ENCODE results near the gene P2RY14. TPM values are rescaled to one million over a fixed set of nuclear protein-coding genes. Genes with fewer than 3 reads are reported as not detected.

The P2RY14 gene
- total RNA-seq, 1 donor from 2014 or later = not detected

- Histone ChIP-seq H3K4me3 (ENCODE audit: low read depth, low read length) (no peak overlapping the region), H3K36me3 (ENCODE audit: control insufficient read depth, insufficient read depth, low read length) (no peaks in the 10 kb centered on the region), H3K27me3 (ENCODE audit: control insufficient read depth, insufficient read depth, low read length) (no peaks in the 10 kb centered on the region)
- DNase-seq (ENCODE audit: low read depth) = no peak
- TF ChIP-seq, protein P1, sequence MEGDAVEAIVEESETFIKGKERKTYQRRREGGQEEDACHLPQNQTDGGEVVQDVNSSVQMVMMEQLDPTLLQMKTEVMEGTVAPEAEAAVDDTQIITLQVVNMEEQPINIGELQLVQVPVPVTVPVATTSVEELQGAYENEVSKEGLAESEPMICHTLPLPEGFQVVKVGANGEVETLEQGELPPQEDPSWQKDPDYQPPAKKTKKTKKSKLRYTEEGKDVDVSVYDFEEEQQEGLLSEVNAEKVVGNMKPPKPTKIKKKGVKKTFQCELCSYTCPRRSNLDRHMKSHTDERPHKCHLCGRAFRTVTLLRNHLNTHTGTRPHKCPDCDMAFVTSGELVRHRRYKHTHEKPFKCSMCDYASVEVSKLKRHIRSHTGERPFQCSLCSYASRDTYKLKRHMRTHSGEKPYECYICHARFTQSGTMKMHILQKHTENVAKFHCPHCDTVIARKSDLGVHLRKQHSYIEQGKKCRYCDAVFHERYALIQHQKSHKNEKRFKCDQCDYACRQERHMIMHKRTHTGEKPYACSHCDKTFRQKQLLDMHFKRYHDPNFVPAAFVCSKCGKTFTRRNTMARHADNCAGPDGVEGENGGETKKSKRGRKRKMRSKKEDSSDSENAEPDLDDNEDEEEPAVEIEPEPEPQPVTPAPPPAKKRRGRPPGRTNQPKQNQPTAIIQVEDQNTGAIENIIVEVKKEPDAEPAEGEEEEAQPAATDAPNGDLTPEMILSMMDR (IDR thresholded peaks at IDR 0.05; ENCODE audit: insufficient read depth, low read length, poor library complexity, severe bottlenecking) = no peak
These were observed 11.1 kb upstream of the P2RY14 start for GRCh38 chr3:151289445-151289844.

DNA sequence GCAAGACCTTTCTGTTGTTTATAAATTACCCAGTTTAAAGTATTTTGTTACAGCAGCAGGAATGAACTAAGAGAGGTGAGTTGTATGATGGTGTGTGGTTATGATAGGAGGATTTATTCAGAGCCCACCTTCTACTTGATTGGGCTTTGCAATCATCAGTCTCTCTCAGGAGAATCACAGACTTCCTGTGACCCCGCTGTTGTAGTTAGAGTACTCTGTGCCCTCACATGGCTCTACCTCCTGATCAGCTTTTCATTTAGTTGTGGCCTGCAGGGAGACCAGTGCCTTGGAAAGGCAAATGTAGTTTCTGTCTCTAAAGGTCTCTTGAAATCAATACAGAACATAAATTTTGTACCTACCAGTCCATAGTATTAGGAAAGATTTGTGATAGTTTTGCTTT, 7.6 kb upstream of the P2RY14 start:
- H3K4me3 ChIP-seq (ENCODE audit: low read depth, low read length) = no peak overlapping the region
- DNase-seq (ENCODE audit: low read depth) = no peak
- H3K27me3 ChIP-seq (ENCODE audit: control insufficient read depth, insufficient read depth, low read length) = no peaks in the 10 kb centered on the region
- H3K36me3 ChIP-seq (ENCODE audit: control insufficient read depth, insufficient read depth, low read length) = no peaks in the 10 kb centered on the region
- TF ChIP-seq, protein P1 (IDR thresholded peaks at IDR 0.05; ENCODE audit: insufficient read depth, low read length, poor library complexity, severe bottlenecking) = no peak

GRCh38 chr3:151283907-151284461, 5.6 kb upstream of the P2RY14 start:
- TF ChIP-seq, protein P1 (IDR thresholded peaks at IDR 0.05; ENCODE audit: insufficient read depth, low read length, poor library complexity, severe bottlenecking) = no peak
- Histone ChIP-seq H3K27me3 (ENCODE audit: control insufficient read depth, insufficient read depth, low read length) (no peaks in the 10 kb centered on the region), H3K36me3 (ENCODE audit: control insufficient read depth, insufficient read depth, low read length) (no peaks in the 10 kb centered on the region), H3K4me3 (ENCODE audit: low read depth, low read length) (no peak overlapping the region)
- peak; percentile 28 for DNase-seq (ENCODE audit: low read depth)

- DNase-seq (ENCODE audit: low read depth) = no peak
- Histone ChIP-seq H3K36me3 (ENCODE audit: control insufficient read depth, insufficient read depth, low read length) (no peaks in the 10 kb centered on the region), H3K4me3 (ENCODE audit: low read depth, low read length) (no peak overlapping the region), H3K27me3 (ENCODE audit: control insufficient read depth, insufficient read depth, low read length) (no peaks in the 10 kb centered on the region)
- TF ChIP-seq, protein P1 (IDR thresholded peaks at IDR 0.05; ENCODE audit: insufficient read depth, low read length, poor library complexity, severe bottlenecking) = no peak
These were observed 5.0 kb upstream of the P2RY14 start for GRCh38 chr3:151283387-151283786.

DNA sequence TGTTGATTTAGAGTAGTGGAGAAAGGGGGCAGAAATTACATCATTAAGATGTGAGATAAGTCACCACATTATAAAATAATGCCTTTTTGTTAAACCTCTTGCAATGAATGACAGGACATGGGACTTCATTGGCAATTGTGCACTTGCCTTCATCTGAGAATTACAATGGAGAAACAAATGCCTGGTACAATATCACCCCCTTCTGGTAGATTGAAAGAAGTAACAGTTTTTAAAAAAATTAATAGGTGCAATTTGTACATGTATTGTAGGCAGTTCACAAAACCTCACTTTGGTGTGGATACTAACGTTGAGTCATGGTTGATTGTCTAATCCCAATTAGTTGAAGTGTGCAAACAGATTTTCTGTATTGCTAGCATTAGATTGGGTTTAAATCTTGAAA, 4.6 kb upstream of the P2RY14 start:
- DNase-seq (ENCODE audit: low read depth) = no peak
- H3K27me3 ChIP-seq (ENCODE audit: control insufficient read depth, insufficient read depth, low read length) = no peaks in the 10 kb centered on the region
- H3K36me3 ChIP-seq (ENCODE audit: control insufficient read depth, insufficient read depth, low read length) = no peaks in the 10 kb centered on the region
- H3K4me3 ChIP-seq (ENCODE audit: low read depth, low read length) = no peak overlapping the region
- TF ChIP-seq, protein P1 (IDR thresholded peaks at IDR 0.05; ENCODE audit: insufficient read depth, low read length, poor library complexity, severe bottlenecking) = peak; percentile 57

DNA sequence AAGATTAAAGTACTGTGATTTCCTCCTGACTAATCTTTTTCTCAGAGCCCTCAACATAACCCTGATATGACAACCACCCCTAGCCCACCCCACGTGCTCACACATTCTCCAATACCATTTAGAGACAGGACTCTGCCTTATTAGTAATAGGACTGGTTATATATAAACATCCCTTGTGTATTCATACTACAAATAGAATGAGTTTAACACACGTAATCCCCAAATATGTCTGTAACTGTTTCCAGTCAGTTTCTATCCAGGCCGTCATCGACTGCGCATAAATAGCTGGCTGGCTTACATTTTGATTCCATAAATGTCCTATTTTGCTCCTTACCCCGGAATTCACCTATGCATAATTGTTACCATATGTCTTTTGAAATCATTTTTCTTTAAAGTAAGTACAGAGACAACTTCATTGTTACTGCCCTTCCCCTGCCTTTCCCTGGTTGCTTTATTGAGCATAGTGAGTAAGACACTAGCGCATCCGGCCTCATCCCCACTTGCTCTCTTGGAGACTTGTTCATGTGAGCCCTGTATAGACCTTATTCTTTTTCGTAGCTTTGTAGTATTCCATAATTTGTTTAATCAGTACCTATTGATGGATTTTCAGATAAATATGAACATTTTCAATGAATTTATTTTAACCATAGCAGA, 3.5 kb upstream of the P2RY14 start:
- Histone ChIP-seq H3K36me3 (ENCODE audit: control insufficient read depth, insufficient read depth, low read length) (no peaks in the 10 kb centered on the region), H3K27me3 (ENCODE audit: control insufficient read depth, insufficient read depth, low read length) (no peaks in the 10 kb centered on the region), H3K4me3 (ENCODE audit: low read depth, low read length) (no peak overlapping the region)
- no peak for DNase-seq (ENCODE audit: low read depth)
- TF ChIP-seq, protein P1 (IDR thresholded peaks at IDR 0.05; ENCODE audit: insufficient read depth, low read length, poor library complexity, severe bottlenecking) = no peak
